Measurements from ENCODE around the gene SLC29A3.
A peak's percentile ranks its signal among the peaks of the same experiment; 100 is the strongest.
"Not testable (repeated sequence)": the region's sequence is repeated elsewhere in the genome, so short reads cannot be mapped to it uniquely, and the experiment has no call there.

SLC29A3 gene

DNA sequence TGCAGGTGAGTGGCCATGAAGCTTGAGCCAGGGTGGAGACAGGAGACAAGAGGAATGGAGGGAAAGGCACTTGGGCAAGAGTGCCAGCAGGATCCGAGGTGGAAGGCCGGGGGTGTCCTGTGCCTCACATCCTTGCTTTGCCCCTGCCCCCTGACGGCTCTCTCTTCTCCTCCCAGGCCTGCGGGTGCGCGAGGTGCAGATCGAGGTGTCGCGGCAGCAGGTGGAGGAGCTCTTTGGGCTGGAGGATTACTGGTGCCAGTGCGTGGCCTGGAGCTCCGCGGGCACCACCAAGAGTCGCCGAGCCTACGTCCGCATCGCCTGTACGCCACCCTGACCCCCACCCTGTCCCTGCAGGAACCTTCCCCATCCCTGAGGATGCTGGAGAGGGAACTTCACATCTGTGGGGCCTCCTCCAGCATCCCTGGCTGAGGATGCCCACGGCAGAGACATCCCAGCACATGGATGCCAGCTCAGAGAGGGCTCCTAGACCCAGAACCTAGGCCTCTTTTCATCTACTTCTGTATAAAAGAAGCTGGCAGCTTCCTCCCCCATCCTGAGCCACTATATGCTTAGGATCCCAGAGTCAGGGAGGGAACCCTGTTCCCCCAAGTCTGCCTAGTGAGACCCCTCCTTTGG is 34.4 kb upstream of the SLC29A3 start:
- DNase-seq, result no peak

DNA sequence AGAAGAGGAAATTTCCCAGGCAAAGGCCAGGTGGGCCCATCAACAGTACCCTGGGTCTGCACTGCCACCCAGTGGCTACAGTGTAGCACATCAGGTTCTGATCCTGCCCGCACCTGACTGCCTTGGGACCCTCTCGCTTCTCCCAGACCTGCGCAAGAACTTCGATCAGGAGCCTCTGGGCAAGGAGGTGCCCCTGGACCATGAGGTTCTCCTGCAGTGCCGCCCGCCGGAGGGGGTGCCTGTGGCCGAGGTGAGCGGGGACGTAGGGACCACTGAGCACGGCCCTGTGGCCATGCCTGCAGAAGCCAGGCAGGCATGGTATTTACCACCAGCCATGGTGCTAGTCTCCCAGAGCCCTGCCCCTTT is 33.9 kb upstream of the SLC29A3 start:
- peak; percentile 27 for DNase-seq

DNA sequence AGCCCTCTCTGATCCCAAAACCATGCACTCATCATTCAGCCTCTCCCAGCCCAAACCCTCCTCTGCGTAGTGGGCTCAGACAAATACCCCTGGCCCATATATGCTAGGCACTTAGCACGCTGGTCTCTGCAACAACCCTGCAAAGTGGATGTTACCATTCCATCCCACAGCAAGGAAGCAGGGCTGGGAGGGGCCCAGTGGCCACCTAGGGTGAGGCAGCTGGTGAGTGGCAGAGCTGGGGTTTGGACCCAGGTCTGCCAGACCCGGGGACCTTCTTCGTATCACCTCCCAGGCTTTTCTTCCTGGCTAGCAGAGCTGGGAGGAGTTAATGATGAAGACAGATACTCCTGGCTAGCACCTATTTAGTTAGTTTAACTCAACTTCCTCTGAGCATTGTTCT is 33.1 kb upstream of the SLC29A3 start:
- no peak for DNase-seq

DNA sequence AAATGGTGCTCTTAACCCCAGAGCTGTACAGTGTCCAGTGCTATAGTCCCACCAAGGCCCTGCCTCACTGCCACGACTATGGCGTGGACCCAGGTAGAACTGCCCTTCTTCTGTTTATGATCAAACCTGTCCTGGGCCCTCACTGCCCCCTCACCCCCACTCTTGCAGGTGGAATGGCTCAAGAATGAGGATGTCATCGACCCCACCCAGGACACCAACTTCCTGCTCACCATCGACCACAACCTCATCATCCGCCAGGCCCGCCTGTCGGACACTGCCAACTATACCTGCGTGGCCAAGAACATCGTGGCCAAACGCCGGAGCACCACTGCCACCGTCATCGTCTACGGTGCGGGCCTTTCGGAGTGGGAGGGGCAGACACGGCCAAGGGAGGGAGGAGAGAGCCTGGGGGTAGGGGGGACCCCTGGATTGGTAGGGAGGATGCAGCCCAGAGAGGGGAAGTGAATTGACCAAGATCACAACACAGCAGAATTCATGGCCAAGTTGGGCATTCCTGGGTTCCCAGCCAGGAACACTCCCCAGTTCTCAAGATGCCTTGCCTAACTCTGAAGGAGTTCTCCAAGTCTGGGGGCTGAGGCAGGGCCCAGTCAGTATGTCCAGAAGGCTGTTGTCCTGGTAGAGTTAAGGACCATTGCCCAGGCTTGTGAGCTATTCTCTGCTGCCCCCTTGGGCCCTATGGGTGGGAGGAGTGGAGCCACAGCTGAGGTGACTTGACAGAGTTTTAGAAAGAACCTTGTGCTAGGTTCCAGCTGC is 32.4 kb upstream of the SLC29A3 start:
- DNase-seq, result no peak

DNA sequence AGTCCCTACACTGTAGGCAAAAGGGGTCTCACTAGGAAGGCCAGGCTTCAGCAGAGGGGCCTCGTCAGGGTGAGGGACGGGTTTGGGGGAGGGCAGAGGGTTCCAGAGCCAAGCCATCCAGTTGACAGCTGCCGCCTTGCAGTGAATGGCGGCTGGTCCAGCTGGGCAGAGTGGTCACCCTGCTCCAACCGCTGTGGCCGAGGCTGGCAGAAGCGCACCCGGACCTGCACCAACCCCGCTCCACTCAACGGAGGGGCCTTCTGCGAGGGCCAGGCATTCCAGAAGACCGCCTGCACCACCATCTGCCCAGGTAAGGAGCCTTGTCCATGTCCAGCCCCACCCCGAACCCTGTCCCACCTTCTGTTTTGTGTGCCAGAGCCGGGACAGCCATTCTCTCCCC is 31.6 kb upstream of the SLC29A3 start:
- no peak for DNase-seq

GRCh38 chr10:71288461-71288860 is 30.6 kb upstream of the SLC29A3 start:
- no peak for DNase-seq

DNA sequence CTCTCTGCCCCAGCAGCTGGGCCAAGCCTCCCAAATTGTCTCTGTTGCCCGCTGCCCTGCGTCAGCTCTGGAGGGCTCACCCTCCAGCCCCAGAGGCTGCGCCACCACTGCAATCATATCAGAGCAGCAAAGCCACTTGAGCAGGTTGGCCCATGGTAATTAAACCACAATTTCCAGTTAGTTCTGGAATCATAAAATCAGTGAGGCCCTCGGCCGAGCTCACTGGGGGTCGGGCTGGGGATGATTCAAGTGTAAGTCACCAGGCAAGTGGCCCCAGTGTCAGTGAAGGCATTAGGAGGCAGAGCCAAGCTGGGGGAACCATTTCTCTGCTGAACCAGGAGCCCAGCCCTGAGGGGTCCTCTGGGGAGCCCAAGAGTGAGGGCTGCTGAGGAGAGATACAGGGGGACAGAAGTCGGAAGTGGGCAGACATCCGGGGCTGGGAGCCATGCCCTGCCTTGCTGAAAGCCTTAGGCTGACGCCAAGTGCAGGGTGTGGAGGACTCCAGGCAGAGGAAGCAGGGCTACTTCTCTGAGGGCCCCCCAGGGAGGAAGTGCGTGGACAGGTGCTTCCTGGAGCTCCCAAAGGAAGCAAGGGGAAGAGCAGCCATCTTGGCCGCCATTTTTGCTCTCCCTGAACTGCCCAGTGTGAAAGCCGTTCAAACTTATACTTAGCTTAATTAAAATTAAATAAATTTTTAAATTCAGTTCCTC is 29.5 kb upstream of the SLC29A3 start:
- no peak for DNase-seq

DNA sequence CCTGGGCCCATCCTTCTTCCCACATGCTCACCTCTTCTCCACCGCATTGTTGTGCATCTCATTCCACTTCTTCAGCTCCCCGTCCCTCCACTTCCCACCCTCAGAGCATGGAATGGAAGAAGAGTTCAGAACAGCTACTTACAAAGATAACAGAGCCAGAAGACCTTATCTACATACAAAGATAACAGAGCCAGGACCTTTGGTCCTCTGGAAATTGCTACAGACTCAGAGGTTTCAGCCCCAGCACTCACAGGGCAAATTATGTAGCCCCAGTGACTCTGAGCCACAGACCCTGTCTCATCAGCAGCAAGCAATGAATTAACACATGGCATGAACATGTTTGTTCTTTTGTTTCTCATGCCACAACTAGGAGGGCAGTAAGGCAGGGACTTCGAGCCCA is 28.7 kb upstream of the SLC29A3 start:
- no peak for DNase-seq

DNA sequence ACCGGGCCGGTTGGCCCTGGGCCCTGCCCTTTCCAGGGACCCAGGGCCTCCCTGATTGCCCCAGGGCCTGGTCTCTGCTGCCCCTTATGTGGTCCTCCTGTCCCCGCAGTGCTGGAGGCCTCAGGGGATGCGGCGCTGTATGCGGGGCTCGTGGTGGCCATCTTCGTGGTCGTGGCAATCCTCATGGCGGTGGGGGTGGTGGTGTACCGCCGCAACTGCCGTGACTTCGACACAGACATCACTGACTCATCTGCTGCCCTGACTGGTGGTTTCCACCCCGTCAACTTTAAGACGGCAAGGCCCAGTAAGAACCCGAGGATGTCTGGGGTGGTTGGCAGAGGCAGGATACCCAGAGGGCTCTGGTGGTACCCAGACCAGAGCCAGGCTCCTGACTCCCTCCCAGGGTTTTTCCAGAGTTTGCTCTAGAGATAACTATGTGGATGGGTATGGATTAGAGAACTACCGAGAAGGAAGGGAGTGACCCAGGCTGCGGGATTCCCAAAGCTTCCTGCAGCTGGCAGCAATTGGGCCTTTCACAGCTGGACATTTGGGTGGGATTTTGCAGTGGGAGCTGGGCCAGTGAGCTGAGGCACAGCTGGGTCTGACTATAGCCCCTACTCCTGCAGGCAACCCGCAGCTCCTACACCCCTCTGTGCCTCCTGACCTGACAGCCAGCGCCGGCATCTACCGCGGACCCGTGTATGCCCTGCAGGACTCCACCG is 28.1 kb upstream of the SLC29A3 start:
- no peak for DNase-seq

DNA sequence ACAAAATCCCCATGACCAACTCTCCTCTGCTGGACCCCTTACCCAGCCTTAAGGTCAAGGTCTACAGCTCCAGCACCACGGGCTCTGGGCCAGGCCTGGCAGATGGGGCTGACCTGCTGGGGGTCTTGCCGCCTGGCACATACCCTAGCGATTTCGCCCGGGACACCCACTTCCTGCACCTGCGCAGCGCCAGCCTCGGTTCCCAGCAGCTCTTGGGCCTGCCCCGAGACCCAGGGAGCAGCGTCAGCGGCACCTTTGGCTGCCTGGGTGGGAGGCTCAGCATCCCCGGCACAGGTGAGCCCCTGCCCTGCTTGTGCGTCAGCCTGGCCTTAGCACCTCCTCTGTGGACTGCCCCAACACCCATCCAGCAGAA is 27.5 kb upstream of the SLC29A3 start:
- DNase-seq, result no peak

GRCh38 chr10:71292624-71293445 is 26.2 kb upstream of the SLC29A3 start:
- no peak for DNase-seq

DNA sequence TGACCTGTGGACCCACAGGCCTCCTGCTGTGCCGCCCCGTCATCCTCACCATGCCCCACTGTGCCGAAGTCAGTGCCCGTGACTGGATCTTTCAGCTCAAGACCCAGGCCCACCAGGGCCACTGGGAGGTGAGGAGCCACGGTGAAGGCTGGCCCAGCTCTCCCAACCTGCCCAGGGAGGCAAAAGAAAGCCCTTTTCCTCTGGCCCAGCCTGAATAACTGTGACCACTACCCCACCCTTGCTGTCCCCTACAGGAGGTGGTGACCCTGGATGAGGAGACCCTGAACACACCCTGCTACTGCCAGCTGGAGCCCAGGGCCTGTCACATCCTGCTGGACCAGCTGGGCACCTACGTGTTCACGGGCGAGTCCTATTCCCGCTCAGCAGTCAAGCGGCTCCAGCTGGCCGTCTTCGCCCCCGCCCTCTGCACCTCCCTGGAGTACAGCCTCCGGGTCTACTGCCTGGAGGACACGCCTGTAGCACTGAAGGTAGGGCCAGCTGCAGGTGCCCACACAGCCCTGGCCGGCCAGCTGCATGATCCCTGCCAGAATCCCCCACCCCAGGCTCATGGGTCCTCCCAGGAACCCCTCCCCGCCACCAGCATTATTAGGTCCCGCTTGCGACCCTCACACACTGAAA is 25.5 kb upstream of the SLC29A3 start:
- no peak for DNase-seq

DNA sequence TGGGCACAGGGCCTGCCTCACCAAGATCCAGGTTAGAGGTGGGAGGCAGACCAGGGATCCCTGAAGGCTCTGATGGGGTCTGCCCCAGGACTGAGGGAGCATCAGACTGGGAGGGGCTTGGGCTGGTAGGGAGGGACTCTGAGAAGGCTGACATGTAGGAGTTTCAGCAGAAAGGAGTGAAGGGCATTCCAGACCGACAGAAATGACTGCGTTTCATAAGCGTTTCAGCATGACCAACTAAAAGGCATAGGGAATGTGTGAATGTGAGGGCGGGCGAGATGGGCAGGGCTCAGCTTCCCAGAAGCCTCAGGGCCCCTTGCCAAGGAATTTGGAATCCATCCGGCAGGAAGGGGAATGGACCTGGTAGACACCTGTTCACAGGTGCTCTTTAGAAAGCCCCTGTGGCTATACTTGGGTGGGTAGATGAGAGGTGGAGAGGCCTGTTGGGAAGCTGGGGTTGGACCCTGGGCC is 24.9 kb upstream of the SLC29A3 start:
- DNase-seq, result no peak

DNA sequence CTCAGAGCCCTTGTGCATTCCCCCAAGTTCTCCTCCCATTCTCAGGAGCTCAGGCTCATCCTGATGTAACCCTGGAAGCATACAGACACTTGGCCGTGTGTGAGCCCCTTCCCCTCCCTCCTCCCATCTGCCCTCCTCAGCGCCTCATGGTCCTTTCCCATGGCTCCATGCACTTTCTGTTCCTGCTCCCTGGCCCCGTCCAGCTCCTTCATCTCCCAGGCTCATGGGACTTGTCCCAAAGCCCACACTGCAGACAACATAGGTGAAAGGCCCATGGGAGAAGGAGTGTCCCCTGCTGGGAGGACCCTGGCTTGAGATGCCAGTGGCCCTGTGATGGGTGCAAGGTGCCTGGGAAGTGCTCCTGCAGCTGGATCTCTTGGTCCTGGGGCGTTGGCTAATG is 24.2 kb upstream of the SLC29A3 start:
- no peak for DNase-seq

DNA sequence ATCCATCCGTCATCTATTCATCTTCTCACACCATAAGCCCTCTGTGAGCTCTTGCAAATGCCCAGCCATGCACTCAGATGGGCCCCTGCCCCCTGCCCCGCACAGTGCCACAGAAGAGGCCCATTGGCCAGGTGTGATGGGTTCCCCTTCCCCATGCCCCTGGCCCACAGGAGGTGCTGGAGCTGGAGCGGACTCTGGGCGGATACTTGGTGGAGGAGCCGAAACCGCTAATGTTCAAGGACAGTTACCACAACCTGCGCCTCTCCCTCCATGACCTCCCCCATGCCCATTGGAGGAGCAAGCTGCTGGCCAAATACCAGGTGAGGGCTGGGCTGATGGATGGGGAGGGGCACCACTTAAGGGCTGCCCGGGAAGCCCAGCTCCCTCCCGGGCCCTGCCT is 23.4 kb upstream of the SLC29A3 start:
- DNase-seq, result no peak

GRCh38 chr10:71296086-71296485 is 23.0 kb upstream of the SLC29A3 start:
- DNase-seq, result no peak

DNA sequence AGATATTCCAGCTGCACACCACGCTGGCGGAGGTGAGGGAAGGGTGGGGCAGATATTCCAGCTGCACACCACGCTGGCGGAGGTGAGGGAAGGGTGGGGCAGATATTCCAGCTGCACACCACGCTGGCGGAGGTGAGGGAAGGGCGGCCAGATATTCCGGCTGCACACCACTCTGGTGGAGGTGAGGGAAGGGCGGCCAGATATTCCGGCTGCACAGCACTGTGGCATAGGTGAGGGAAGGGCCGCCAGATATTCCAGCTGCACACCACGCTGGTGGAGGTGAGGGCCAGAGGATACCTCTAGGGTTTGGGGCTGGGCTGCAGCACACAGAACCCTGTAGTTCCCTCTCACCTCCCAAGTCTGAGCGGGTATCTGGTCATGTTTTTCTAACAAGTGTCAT is 22.2 kb upstream of the SLC29A3 start:
- DNase-seq, result not testable (repeated sequence)

DNA sequence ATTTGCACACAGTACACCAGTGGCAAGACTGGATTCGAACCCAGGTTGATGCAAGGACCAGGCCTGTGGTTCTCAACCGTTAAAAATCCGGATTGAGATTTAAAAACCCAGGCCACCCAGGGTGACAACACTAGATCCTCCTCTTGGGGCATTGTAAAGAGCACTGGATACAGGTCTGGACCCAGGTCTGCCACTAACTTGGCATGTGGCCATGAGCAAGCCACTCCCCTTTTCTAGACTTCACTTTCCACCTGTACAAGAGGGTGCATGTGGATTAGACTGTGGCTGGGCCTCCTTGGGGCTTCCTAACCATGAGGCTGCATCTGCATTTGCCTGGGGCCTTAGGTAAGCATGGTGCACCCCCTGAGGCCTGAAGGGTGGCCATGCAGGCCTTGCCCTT is 21.7 kb upstream of the SLC29A3 start:
- no peak for DNase-seq

GRCh38 chr10:71299071-71299785 is 19.8 kb upstream of the SLC29A3 start:
- no peak for DNase-seq

DNA sequence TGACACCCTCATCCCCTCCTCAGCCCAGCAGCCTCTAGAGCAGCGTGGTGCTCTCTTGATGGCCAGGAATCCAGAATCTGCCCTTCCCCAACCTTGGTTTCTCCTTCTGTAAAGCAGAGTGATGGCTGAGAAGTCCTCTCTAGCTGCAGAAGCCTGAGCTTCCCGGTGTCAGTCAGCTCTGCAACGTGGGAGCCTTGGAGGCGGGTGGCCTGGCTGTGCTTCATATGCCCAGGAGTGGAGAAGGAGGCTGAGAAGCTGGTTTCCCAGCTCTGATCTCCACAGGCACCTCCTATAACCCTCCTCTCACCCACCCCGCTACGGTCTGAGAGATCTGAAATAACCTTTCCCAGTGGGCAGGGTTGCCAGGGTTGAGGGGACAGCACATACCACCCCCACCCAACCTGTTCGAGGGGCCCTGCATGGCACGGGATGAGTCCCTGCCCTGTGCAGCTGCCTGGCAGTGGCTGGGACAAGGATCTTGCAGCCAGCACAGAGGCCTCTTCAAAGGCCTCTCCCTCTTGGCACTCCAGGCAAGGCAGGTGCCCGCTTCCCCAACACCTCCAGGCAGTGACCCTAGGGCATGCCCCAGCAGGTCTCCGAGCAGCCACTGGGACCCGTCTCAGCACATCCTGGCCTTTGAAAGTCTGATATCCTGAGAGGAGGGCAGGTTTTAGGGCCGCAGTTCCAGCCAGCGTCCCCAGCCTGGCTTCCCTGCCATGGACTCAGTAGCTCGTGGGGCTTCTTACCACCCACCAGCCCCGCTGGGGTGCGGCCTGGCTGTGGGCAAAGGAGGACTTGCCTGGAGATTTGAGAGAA is 18.3 kb upstream of the SLC29A3 start:
- DNase-seq, result no peak
